Osteoblast (primary cell): ENCODE data around the gene SUPT6H. TPM values are rescaled to one million over a fixed set of nuclear protein-coding genes. Genes with fewer than 3 reads are reported as not detected.

Experiments
- DNase-seq: peaks from one replicate; pipeline ENCODE4 v3.0.0; 2011; ENCODE audit warnings: low spot score, mixed read lengths; ENCODE audit not compliant: insufficient read length; ENCODE audit errors: missing footprints
- H2AFZ ChIP-seq: 2 replicates; pipeline ENCODE4 v1.6.0; 2011; ENCODE audit warnings: mild to moderate bottlenecking, low read length
- H3K27ac ChIP-seq: 2 replicates; pipeline ENCODE4 v1.5.1; 2011; ENCODE audit warnings: mild to moderate bottlenecking, low read depth, low read length, moderate library complexity
- H3K27me3 ChIP-seq: 2 replicates; pipeline ENCODE4 v1.6.0; 2012; ENCODE audit warnings: mild to moderate bottlenecking, control low read depth, inconsistent platforms, low read length, moderate library complexity; ENCODE audit not compliant: insufficient read depth
- H3K36me3 ChIP-seq: 2 replicates; pipeline ENCODE4 v1.5.1; 2011; ENCODE audit warnings: mild to moderate bottlenecking, low read length, control low read depth, moderate library complexity; ENCODE audit not compliant: insufficient read depth
- H3K4me1 ChIP-seq: 2 replicates; pipeline ENCODE4 v1.5.1; 2011; ENCODE audit warnings: mild to moderate bottlenecking, low read length, control low read depth, moderate library complexity; ENCODE audit not compliant: insufficient read depth
- H3K4me2 ChIP-seq: 2 replicates; pipeline ENCODE4 v1.6.0; 2011; ENCODE audit warnings: mild to moderate bottlenecking, low read length; ENCODE audit not compliant: insufficient read depth
- H3K4me3 ChIP-seq: fragments of 200-600 bp; sonication (generic); 3 replicates; pipeline ENCODE4 v1.5.1; 2012; ENCODE audit warnings: mild to moderate bottlenecking, low read length, inconsistent platforms; ENCODE audit not compliant: insufficient read depth
- H3K79me2 ChIP-seq: 2 replicates; pipeline ENCODE4 v1.6.0; 2012; ENCODE audit warnings: mild to moderate bottlenecking, low read length, control low read depth, inconsistent platforms; ENCODE audit not compliant: insufficient read depth
- H3K9me3 ChIP-seq: 2 replicates; pipeline ENCODE4 v1.5.1; 2011; ENCODE audit warnings: low read depth, low read length, control low read depth
- H4K20me1 ChIP-seq: 2 replicates; pipeline ENCODE4 v1.6.0; 2012; ENCODE audit warnings: mild to moderate bottlenecking, low read length, control low read depth; ENCODE audit not compliant: insufficient read depth
- total RNA-seq: library from RNA; depleted of rRNA; stranded (reverse); fragments of >200 nt; gene quantifications from 2 replicates; pipeline ENCODE4 v1.2.3, GENCODE V29; 2012
- TF ChIP-seq, protein P1 (sequence below): IDR thresholded peaks from 2 replicates; pipeline ENCODE4 v1.5.1; 2011; ENCODE audit warnings: mild to moderate bottlenecking, low read depth, low read length, moderate library complexity; ENCODE audit errors: extremely low read depth

The SUPT6H gene
- total RNA-seq, 1 donor = 47.4 TPM

DNA sequence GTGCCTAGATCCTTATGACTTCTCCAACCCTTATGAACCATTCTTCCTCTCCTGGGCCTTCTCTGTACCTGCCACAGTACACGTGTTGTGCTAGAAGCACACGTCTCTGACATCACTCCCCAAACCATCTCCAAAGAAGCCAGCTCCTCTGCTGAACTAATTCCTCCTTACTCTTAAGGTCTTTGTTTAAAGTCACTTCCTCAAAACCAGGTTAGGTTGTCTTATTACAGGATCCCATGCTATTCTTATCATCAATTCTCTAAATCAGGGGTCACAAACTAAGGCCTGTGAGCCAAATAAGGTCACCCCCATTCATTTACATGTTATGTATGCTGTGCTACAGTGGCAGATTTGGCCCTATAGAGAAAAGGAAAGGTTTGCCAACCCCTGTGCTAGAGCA, 4.0 kb downstream of the SUPT6H start:
- Histone ChIP-seq H3K4me2 (no peak overlapping the region), H3K4me3 (no peak overlapping the region), H4K20me1 (peaks cover 63% of the 10 kb centered on the region), H3K4me1 (peaks cover 16% of the 10 kb centered on the region), H3K27ac (no peak overlapping the region), H3K9me3 (no peaks in the 10 kb centered on the region), H3K79me2 (peaks cover 95% of the 10 kb centered on the region), H3K36me3 (peaks cover 29% of the 10 kb centered on the region), H3K27me3 (no peaks in the 10 kb centered on the region), H2AFZ (no peak overlapping the region)
- no peak for DNase-seq
- TF ChIP-seq, protein P1, sequence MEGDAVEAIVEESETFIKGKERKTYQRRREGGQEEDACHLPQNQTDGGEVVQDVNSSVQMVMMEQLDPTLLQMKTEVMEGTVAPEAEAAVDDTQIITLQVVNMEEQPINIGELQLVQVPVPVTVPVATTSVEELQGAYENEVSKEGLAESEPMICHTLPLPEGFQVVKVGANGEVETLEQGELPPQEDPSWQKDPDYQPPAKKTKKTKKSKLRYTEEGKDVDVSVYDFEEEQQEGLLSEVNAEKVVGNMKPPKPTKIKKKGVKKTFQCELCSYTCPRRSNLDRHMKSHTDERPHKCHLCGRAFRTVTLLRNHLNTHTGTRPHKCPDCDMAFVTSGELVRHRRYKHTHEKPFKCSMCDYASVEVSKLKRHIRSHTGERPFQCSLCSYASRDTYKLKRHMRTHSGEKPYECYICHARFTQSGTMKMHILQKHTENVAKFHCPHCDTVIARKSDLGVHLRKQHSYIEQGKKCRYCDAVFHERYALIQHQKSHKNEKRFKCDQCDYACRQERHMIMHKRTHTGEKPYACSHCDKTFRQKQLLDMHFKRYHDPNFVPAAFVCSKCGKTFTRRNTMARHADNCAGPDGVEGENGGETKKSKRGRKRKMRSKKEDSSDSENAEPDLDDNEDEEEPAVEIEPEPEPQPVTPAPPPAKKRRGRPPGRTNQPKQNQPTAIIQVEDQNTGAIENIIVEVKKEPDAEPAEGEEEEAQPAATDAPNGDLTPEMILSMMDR = no peak

DNA sequence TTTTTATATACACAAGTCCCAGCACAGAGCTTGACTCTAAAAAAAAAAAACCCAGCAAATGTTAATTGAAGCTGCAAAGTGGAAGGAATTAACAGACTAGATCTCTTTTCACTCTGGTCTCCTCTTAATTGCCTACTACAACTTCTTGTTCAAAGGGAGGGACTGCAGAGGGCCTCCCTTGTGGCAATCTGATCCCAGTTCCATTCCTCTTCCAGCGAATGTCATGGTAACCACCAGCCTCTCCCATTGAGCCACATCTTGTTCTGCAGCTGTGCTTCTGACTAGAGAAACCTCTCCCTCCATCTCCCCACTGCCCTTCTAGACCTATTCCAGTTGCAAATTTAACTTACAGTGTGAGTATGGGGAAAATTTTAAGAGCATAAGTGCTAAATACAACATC, 5.9 kb downstream of the SUPT6H start:
- TF ChIP-seq, protein P1 = no peak
- DNase-seq = no peak
- Histone ChIP-seq H3K79me2 (peaks cover 86% of the 10 kb centered on the region), H3K9me3 (no peaks in the 10 kb centered on the region), H3K36me3 (peaks cover 43% of the 10 kb centered on the region), H3K4me2 (no peak overlapping the region), H3K4me1 (peaks cover 10% of the 10 kb centered on the region), H3K4me3 (no peak overlapping the region), H3K27ac (no peak overlapping the region), H2AFZ (no peak overlapping the region), H3K27me3 (no peaks in the 10 kb centered on the region), H4K20me1 (peaks cover 60% of the 10 kb centered on the region)

GRCh38 chr17:28669918-28670317, 7.9 kb downstream of the SUPT6H start:
- H3K36me3 ChIP-seq = peaks cover 63% of the 10 kb centered on the region
- peaks cover 45% of the 10 kb centered on the region for H4K20me1 ChIP-seq

DNA sequence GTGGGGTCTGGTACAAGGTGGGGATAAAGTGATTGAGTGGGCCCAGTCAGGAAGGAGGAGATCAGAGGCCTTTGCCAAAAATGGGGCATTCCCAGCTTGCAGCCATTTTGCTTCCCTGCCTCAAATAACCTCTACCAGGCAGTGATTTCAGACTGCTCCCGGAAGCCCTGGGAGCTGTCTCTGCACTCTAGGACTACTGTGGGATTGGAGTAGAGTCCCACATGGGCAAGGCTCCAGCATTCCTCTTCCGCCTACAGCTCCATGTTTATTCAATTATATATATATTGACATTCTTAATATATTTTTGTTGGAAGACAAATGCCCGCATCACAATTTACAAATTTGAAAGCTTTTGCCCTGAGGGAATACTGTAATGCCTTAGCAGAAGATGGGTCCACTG, 13.5 kb downstream of the SUPT6H start:
- Histone ChIP-seq H3K36me3 (peaks cover 87% of the 10 kb centered on the region), H3K4me3 (no peak overlapping the region), H3K27me3 (no peaks in the 10 kb centered on the region), H4K20me1 (peaks cover 9% of the 10 kb centered on the region), H3K4me2 (no peak overlapping the region), H3K79me2 (peaks cover 14% of the 10 kb centered on the region), H3K4me1 (no peaks in the 10 kb centered on the region), H2AFZ (no peak overlapping the region), H3K27ac (peak overlapping the region; percentile 54), H3K9me3 (no peaks in the 10 kb centered on the region)
- TF ChIP-seq, protein P1 = no peak
- DNase-seq = no peak

More at GRCh38 chr17:28669918-28670317, 7.9 kb downstream of the SUPT6H start:
- Histone ChIP-seq H3K79me2 (peaks cover 66% of the 10 kb centered on the region), H3K27me3 (no peaks in the 10 kb centered on the region), H3K9me3 (no peaks in the 10 kb centered on the region), H3K4me1 (no peaks in the 10 kb centered on the region), H3K27ac (no peak overlapping the region), H2AFZ (no peak overlapping the region), H3K4me3 (no peak overlapping the region), H3K4me2 (no peak overlapping the region)
- no peak for DNase-seq
- TF ChIP-seq, protein P1 = no peak
